Measurements from ENCODE around the gene RPS6KA1. TPM values are rescaled to one million over a fixed set of nuclear protein-coding genes. Genes with fewer than 3 reads are reported as not detected.

The RPS6KA1 gene
- total and polyA plus RNA-seq, 9 of the 15 experiments (the other 6 are each of a cell fraction or from before 2014, with no cell fraction given): 2.4 to 61.0 (median 35.5) TPM

DNA sequence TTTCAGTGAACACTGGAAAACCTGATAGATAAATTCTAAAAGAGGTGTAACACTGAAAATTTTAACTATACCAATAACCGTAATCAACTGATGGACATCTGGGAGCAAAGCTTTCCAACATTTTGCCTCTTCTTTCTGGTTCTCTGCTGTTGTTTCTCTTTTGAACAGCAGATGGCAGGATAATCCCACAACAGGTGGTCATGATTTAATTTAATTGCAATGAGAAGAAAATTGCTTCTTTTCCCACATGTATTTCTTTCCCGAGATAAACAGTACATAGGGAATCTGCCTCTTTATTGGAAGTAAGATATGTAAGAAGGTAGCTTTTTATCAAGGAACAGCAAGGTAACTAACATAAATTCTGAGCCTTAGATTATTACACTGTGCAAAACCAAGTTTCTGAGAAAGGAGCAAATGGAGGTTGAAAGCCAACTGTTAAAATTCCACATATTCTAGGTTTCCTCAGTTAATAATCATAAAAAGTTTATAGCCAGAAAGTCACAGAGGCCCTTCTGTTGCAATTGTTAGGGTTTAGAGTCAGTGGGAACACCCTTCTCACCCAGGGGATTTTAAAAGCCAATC, 72.9 kb downstream of the RPS6KA1 start (continued):
- TF ChIP-seq, protein P1, sequence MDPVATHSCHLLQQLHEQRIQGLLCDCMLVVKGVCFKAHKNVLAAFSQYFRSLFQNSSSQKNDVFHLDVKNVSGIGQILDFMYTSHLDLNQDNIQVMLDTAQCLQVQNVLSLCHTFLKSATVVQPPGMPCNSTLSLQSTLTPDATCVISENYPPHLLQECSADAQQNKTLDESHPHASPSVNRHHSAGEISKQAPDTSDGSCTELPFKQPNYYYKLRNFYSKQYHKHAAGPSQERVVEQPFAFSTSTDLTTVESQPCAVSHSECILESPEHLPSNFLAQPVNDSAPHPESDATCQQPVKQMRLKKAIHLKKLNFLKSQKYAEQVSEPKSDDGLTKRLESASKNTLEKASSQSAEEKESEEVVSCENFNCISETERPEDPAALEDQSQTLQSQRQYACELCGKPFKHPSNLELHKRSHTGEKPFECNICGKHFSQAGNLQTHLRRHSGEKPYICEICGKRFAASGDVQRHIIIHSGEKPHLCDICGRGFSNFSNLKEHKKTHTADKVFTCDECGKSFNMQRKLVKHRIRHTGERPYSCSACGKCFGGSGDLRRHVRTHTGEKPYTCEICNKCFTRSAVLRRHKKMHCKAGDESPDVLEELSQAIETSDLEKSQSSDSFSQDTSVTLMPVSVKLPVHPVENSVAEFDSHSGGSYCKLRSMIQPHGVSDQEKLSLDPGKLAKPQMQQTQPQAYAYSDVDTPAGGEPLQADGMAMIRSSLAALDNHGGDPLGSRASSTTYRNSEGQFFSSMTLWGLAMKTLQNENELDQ (CRISPR knock-in tag; IDR thresholded peaks at IDR 0.05; ENCODE audit: borderline replicate concordance): no peak
- TF ChIP-seq SUPT5H (IDR thresholded peaks at IDR 0.05) (no peak), LCOR (CRISPR knock-in tag; IDR thresholded peaks at IDR 0.05) (peak; percentile 73; the same call in 1 of the 2 replicates), STAT5A (IDR thresholded peaks at IDR 0.05; ENCODE audit: borderline replicate concordance, low read length) (no peak), ZNF76 (CRISPR knock-in tag; IDR thresholded peaks at IDR 0.05; ENCODE audit: borderline replicate concordance) (no peak), ZNF57 (CRISPR knock-in tag; IDR thresholded peaks at IDR 0.05) (no peak), ZNF707 (CRISPR knock-in tag; conservative IDR thresholded peaks at IDR 0.05) (no peak), CBFA2T2 (conservative IDR thresholded peaks at IDR 0.05) (peak; percentile 18; the same call in 1 of the 2 replicates), NCOA6 (IDR thresholded peaks at IDR 0.05) (no peak), JUN (IDR thresholded peaks at IDR 0.05; ENCODE audit: borderline replicate concordance, low read depth, low read length) (no peak), JUN (CRISPR knock-in tag; IDR thresholded peaks at IDR 0.05; ENCODE audit: borderline replicate concordance) (no peak), ZKSCAN3 (CRISPR knock-in tag; IDR thresholded peaks at IDR 0.05) (no peak), TBL1XR1 (IDR thresholded peaks at IDR 0.05; ENCODE audit: low read length in 2 of 2) (no peak), TCF7 (IDR thresholded peaks at IDR 0.05; ENCODE audit: borderline replicate concordance) (no peak), NBN (IDR thresholded peaks at IDR 0.05; ENCODE audit: low read depth) (0 out of 2 replicates have a peak, but pooled peaks have one; percentile 54)
- TF ChIP-seq, protein P2, sequence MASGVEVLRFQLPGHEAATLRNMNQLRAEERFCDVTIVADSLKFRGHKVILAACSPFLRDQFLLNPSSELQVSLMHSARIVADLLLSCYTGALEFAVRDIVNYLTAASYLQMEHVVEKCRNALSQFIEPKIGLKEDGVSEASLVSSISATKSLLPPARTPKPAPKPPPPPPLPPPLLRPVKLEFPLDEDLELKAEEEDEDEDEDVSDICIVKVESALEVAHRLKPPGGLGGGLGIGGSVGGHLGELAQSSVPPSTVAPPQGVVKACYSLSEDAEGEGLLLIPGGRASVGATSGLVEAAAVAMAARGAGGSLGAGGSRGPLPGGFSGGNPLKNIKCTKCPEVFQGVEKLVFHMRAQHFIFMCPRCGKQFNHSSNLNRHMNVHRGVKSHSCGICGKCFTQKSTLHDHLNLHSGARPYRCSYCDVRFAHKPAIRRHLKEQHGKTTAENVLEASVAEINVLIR (CRISPR knock-in tag; IDR thresholded peaks at IDR 0.05): no peak
- TF ChIP-seq, protein P3, sequence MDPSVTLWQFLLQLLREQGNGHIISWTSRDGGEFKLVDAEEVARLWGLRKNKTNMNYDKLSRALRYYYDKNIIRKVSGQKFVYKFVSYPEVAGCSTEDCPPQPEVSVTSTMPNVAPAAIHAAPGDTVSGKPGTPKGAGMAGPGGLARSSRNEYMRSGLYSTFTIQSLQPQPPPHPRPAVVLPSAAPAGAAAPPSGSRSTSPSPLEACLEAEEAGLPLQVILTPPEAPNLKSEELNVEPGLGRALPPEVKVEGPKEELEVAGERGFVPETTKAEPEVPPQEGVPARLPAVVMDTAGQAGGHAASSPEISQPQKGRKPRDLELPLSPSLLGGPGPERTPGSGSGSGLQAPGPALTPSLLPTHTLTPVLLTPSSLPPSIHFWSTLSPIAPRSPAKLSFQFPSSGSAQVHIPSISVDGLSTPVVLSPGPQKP (CRISPR knock-in tag; IDR thresholded peaks at IDR 0.05): no peak
- TF ChIP-seq, protein P4, sequence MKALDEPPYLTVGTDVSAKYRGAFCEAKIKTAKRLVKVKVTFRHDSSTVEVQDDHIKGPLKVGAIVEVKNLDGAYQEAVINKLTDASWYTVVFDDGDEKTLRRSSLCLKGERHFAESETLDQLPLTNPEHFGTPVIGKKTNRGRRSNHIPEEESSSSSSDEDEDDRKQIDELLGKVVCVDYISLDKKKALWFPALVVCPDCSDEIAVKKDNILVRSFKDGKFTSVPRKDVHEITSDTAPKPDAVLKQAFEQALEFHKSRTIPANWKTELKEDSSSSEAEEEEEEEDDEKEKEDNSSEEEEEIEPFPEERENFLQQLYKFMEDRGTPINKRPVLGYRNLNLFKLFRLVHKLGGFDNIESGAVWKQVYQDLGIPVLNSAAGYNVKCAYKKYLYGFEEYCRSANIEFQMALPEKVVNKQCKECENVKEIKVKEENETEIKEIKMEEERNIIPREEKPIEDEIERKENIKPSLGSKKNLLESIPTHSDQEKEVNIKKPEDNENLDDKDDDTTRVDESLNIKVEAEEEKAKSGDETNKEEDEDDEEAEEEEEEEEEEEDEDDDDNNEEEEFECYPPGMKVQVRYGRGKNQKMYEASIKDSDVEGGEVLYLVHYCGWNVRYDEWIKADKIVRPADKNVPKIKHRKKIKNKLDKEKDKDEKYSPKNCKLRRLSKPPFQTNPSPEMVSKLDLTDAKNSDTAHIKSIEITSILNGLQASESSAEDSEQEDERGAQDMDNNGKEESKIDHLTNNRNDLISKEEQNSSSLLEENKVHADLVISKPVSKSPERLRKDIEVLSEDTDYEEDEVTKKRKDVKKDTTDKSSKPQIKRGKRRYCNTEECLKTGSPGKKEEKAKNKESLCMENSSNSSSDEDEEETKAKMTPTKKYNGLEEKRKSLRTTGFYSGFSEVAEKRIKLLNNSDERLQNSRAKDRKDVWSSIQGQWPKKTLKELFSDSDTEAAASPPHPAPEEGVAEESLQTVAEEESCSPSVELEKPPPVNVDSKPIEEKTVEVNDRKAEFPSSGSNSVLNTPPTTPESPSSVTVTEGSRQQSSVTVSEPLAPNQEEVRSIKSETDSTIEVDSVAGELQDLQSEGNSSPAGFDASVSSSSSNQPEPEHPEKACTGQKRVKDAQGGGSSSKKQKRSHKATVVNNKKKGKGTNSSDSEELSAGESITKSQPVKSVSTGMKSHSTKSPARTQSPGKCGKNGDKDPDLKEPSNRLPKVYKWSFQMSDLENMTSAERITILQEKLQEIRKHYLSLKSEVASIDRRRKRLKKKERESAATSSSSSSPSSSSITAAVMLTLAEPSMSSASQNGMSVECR (CRISPR knock-in tag; IDR thresholded peaks at IDR 0.05): no peak
